GM20000 (cell line): ENCODE data around the gene COL2A1.

Experiments used
- DNase-seq: peaks from one replicate; pipeline ENCODE4 v3.0.0; 2012; ENCODE audit warnings: low spot score
- TF ChIP-seq, protein P1 (sequence below): IDR thresholded peaks from 2 replicates; pipeline ENCODE4 v1.5.1; 2012; ENCODE audit warnings: mild to moderate bottlenecking, control low read depth; ENCODE audit errors: extremely low read depth, missing control alignments

Gene COL2A1

GRCh38 chr12:48036818-48037217 is 32.5 kb upstream of the COL2A1 start:
- no peak for DNase-seq
- TF ChIP-seq, protein P1, sequence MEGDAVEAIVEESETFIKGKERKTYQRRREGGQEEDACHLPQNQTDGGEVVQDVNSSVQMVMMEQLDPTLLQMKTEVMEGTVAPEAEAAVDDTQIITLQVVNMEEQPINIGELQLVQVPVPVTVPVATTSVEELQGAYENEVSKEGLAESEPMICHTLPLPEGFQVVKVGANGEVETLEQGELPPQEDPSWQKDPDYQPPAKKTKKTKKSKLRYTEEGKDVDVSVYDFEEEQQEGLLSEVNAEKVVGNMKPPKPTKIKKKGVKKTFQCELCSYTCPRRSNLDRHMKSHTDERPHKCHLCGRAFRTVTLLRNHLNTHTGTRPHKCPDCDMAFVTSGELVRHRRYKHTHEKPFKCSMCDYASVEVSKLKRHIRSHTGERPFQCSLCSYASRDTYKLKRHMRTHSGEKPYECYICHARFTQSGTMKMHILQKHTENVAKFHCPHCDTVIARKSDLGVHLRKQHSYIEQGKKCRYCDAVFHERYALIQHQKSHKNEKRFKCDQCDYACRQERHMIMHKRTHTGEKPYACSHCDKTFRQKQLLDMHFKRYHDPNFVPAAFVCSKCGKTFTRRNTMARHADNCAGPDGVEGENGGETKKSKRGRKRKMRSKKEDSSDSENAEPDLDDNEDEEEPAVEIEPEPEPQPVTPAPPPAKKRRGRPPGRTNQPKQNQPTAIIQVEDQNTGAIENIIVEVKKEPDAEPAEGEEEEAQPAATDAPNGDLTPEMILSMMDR = no peak

DNA sequence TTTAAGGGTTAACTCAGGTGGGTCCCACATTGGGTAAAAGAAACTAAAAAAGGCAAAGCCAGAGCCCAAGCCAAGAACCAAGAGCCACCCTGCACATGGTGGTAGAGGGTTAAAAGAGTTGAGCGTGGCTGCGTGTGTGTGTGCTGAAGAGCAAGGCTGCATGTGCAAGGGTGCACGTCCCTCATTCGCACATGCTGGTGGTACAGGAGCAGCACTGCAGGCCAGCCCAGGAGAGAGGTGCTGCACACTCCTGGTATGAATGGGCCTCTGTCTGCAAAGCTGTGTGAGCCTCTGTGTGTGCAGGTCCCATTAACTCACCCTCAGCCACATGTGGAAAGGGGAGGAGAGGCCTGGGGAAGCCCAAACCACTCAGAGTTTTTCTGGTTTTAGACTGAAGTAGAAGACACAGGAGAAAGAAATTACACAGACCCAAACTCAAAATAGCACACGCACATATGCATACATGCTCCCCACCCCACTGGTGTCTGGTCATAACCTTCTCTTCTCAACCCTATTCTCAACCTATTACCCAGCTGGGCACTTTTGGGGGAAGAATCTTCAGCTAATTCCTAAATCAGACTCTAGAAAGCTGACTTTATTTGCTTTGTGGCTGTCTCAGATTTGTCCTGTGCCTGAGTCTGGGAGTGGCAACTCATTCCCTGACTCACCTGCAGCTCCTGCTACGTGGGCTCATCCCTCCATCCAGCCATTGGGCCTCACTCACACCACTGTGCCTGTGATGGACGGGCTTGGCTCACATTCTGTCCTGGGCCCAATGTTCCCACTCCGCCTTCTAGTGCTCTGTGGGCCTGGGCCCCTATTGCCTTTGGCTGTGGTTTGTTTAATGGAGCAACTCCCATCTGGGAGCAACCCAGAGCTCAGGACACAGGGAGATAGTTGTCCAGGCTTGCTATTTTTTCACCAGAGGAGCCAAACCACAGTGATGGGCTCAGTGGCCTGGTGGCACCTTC is 30.8 kb upstream of the COL2A1 start:
- no peak for DNase-seq
- TF ChIP-seq, protein P1 = no peak

- TF ChIP-seq, protein P1 = no peak
- no peak for DNase-seq
These were observed 29.2 kb upstream of the COL2A1 start for GRCh38 chr12:48033451-48033850.

GRCh38 chr12:48032597-48032996 is 28.3 kb upstream of the COL2A1 start:
- TF ChIP-seq, protein P1 = no peak
- no peak for DNase-seq

- TF ChIP-seq, protein P1 = no peak
- DNase-seq = no peak
These were observed 27.1 kb upstream of the COL2A1 start for GRCh38 chr12:48031135-48031960.

GRCh38 chr12:48030173-48030650 is 25.9 kb upstream of the COL2A1 start:
- TF ChIP-seq, protein P1 = no peak
- DNase-seq = no peak
